Measurements from ENCODE around the gene CNTN5. TPM values are rescaled to one million over a fixed set of nuclear protein-coding genes. Genes with fewer than 3 reads are reported as not detected.

CNTN5 gene
- total RNA-seq, 2 donors from 2014 or later, result 1.4 to 3.3 TPM

DNA sequence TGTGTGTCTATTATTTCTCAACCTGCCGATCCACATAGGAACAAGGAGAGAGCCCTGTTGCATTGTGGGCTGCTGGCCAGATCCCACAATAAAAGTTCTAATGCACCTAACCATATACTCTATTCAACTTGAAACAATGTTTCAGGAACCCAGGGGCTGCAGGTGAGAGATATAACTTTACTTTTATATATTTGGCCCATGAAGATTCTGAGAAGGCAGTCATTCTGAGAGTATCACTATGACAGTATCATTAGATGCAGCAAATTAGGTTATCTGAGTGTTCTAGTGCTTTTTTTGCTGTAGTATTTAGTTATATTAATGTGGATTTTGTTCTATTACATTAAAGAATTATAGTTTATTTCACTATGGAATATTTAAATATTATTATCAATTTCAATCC lies 1011.2 kb downstream of the CNTN5 start:
- Histone ChIP-seq H3K9ac (ENCODE audit: extremely low read depth, low read length, poor library complexity, severe bottlenecking) (no peak overlapping the region), H3K4me1 (ENCODE audit: control insufficient read depth, insufficient read depth, low read length) (no peaks in the 10 kb centered on the region), H3K4me3 (ENCODE audit: low read length) (no peak overlapping the region), H3K27ac (ENCODE audit: low read depth, low read length) (no peak overlapping the region), H3K27me3 (ENCODE audit: control insufficient read depth, insufficient read depth, low read length, poor library complexity, severe bottlenecking) (no peaks in the 10 kb centered on the region), H3K36me3 (ENCODE audit: control insufficient read depth, insufficient read depth, low read length) (no peaks in the 10 kb centered on the region), H3K9me3 (ENCODE audit: control insufficient read depth, low read length) (no peaks in the 10 kb centered on the region)
- Mint-ChIP-seq H3K9me3 (peaks cover 16% of the 10 kb centered on the region), H3K4me3 (no peak overlapping the region), H3K27me3 (ENCODE audit: insufficient read depth) (no peaks in the 10 kb centered on the region), H3K36me3 (ENCODE audit: low read depth) (no peaks in the 10 kb centered on the region), H3K27ac (no peak overlapping the region), H3K4me1 (no peaks in the 10 kb centered on the region)
- no peak for DNase-seq
- TF ChIP-seq, protein P1, sequence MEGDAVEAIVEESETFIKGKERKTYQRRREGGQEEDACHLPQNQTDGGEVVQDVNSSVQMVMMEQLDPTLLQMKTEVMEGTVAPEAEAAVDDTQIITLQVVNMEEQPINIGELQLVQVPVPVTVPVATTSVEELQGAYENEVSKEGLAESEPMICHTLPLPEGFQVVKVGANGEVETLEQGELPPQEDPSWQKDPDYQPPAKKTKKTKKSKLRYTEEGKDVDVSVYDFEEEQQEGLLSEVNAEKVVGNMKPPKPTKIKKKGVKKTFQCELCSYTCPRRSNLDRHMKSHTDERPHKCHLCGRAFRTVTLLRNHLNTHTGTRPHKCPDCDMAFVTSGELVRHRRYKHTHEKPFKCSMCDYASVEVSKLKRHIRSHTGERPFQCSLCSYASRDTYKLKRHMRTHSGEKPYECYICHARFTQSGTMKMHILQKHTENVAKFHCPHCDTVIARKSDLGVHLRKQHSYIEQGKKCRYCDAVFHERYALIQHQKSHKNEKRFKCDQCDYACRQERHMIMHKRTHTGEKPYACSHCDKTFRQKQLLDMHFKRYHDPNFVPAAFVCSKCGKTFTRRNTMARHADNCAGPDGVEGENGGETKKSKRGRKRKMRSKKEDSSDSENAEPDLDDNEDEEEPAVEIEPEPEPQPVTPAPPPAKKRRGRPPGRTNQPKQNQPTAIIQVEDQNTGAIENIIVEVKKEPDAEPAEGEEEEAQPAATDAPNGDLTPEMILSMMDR (conservative IDR thresholded peaks at IDR 0.05), result no peak
- WGBS, 2 experiments (ENCODE audit: insufficient coverage in 1 of 2, insufficient read length in 1 of 2), result 100% methylated on average over 1 of the region's 1 CpG; no CpG with 5 or more reads in 1 of the 2 experiments

DNA sequence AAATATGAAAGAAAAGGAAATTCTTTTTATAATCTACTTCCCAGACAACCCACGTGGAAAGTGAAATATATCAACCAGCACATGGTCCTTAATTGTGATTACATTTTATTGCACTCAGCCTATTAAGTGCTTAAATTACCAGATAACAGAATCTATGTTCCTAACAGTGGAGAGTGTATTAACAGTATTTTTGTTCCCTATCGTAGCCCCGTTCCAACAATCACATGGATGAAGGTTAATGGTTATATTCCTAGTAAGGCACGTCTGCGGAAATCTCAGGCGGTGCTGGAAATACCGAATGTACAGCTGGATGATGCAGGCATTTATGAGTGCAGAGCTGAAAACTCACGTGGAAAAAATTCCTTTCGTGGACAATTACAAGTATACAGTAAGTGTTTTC lies 1040.3 kb downstream of the CNTN5 start:
- Histone ChIP-seq H3K36me3 (ENCODE audit: control insufficient read depth, insufficient read depth, low read length) (no peaks in the 10 kb centered on the region), H3K27ac (ENCODE audit: low read depth, low read length) (no peak overlapping the region), H3K9ac (ENCODE audit: extremely low read depth, low read length, poor library complexity, severe bottlenecking) (no peak overlapping the region), H3K4me1 (ENCODE audit: control insufficient read depth, insufficient read depth, low read length) (no peaks in the 10 kb centered on the region), H3K4me3 (ENCODE audit: low read length) (no peak overlapping the region), H3K9me3 (ENCODE audit: control insufficient read depth, low read length) (no peaks in the 10 kb centered on the region), H3K27me3 (ENCODE audit: control insufficient read depth, insufficient read depth, low read length, poor library complexity, severe bottlenecking) (no peaks in the 10 kb centered on the region)
- H3K9me3 Mint-ChIP-seq, result no peaks in the 10 kb centered on the region
- H3K4me3 Mint-ChIP-seq, result no peak overlapping the region
- H3K36me3 Mint-ChIP-seq (ENCODE audit: low read depth), result no peaks in the 10 kb centered on the region
- no peak for DNase-seq
- WGBS, 2 experiments (ENCODE audit: insufficient coverage in 1 of 2, insufficient read length in 1 of 2), result 89 to 92% methylated on average over 8 to 9 of the region's 9 CpGs
- no peaks in the 10 kb centered on the region for H3K27me3 Mint-ChIP-seq (ENCODE audit: insufficient read depth)
- no peaks in the 10 kb centered on the region for H3K4me1 Mint-ChIP-seq
- no peak overlapping the region for H3K27ac Mint-ChIP-seq
- TF ChIP-seq, protein P1 (conservative IDR thresholded peaks at IDR 0.05), result no peak

DNA sequence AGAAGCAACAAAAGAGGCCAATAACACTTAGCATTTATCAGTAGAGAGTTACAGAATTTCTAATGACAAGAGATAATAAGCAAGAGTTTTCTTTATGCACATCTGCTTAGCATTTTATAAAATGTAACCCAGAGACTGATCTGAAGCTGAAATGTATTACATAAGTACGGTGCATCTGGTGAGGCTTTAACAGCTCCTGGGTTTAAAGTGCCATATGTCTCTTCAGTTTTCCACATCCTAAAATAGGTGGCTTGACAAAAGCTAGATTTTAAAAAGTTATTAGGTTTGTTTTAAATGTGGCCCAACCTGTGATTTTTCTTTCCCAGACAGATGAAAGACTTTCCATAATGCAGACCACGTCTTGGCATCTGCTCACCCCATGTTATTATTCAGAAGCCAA lies 1045.7 kb downstream of the CNTN5 start:
- Histone ChIP-seq H3K4me1 (ENCODE audit: control insufficient read depth, insufficient read depth, low read length) (no peaks in the 10 kb centered on the region), H3K9me3 (ENCODE audit: control insufficient read depth, low read length) (no peaks in the 10 kb centered on the region), H3K36me3 (ENCODE audit: control insufficient read depth, insufficient read depth, low read length) (no peaks in the 10 kb centered on the region), H3K27ac (ENCODE audit: low read depth, low read length) (no peak overlapping the region), H3K27me3 (ENCODE audit: control insufficient read depth, insufficient read depth, low read length, poor library complexity, severe bottlenecking) (no peaks in the 10 kb centered on the region), H3K9ac (ENCODE audit: extremely low read depth, low read length, poor library complexity, severe bottlenecking) (no peak overlapping the region), H3K4me3 (ENCODE audit: low read length) (no peak overlapping the region)
- Mint-ChIP-seq H3K27ac (no peak overlapping the region), H3K4me1 (no peaks in the 10 kb centered on the region), H3K27me3 (ENCODE audit: insufficient read depth) (no peaks in the 10 kb centered on the region), H3K4me3 (no peak overlapping the region), H3K36me3 (ENCODE audit: low read depth) (no peaks in the 10 kb centered on the region), H3K9me3 (no peaks in the 10 kb centered on the region)
- DNase-seq, result no peak
- 67 to 87% methylated on average over 1 to 2 of the region's 2 CpGs for WGBS, 2 experiments (ENCODE audit: insufficient coverage in 1 of 2, insufficient read length in 1 of 2)
- TF ChIP-seq, protein P1 (conservative IDR thresholded peaks at IDR 0.05), result no peak
